HG02763 (cell line): ENCODE measurements around the gene ABCA9.
"Not testable (repeated sequence)": the region's sequence is repeated elsewhere in the genome, so short reads cannot be mapped to it uniquely, and the experiment has no call there.

ENCODE experiments used
- ATAC-seq: cut with Tn5 transposase; IDR thresholded peaks from one replicate; pipeline ENCODE4 v1.9.1; 2021; ENCODE audit warnings: mild to moderate bottlenecking, moderate library complexity; ENCODE audit not compliant: unreplicated experiment

The ABCA9 gene

DNA sequence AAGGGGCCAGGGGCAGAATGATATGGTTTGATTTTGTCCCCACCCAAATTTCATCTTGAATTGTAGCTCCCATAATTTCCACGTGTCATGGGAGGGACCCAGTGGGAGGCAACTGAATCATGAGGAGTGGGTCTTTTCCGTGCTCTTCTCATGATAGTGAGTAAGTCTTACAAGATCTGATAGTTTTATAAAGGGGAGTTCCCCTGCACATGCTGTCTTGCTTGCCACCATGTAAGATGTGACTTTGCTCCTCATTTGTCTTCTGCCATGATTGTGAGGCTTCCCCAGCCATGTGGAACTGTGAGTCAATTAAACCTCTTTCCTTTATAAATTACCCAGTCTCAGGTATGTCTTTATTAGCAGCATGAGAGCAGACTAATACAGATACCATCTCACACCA is 101.6 kb downstream of the ABCA9 start:
- not testable (repeated sequence) for ATAC-seq

DNA sequence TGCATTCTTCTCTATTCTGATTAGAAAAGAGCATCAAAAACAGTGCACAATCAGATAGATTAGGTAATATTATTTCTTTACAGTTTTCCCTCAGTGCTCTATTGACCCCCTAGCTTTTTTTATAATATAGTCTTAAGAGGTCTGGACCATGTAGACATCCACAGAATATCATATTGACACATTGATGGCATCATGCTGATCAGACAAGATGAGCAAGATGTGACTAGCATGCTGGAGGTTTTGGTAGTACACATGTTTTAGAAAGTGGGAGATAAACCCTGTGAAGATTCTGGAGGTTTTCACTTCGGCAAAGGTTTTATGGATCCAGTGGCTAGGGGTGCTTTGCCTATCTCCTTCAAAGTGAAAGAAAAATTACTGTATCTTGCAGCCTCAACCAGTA is 102.8 kb downstream of the ABCA9 start:
- ATAC-seq: no peak

DNA sequence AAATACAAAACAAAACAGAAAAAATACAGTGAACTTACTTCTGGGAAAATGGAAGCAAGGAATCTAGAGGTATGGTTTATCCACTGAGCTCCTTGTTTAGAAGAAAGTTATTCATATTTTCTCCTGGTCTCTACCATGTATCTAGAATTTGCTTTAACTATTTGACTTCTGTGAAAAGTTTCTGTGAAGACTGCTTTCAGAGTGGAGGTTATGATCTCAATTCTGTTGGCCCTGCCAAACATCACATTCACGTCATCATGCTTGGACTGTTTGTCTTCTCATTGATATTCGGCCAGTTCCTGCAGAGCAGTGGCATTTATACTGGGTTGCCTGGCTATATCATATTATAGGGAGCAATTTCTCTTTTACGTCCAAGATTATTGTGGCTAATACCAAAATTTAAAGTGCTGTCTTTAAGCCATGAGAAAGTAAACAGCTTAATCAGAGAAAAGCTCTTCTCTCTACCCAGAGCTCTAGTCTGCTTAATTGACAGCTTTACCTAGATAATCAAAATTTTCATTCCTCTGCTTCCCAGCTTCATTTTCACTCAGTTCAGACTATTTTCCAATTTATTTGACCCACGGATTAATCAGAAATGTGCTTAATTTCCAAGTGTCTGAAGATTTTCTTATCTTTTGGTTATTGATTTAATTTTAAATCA is 105.4 kb downstream of the ABCA9 start, which contains the start of gene ABCA8:
Gene ABCA8, minus strand, starts transcription at position 212 of the 661 bp plus-strand sequence. CDS start 13,358 bp downstream, outside the sequence.
- no peak for ATAC-seq

DNA sequence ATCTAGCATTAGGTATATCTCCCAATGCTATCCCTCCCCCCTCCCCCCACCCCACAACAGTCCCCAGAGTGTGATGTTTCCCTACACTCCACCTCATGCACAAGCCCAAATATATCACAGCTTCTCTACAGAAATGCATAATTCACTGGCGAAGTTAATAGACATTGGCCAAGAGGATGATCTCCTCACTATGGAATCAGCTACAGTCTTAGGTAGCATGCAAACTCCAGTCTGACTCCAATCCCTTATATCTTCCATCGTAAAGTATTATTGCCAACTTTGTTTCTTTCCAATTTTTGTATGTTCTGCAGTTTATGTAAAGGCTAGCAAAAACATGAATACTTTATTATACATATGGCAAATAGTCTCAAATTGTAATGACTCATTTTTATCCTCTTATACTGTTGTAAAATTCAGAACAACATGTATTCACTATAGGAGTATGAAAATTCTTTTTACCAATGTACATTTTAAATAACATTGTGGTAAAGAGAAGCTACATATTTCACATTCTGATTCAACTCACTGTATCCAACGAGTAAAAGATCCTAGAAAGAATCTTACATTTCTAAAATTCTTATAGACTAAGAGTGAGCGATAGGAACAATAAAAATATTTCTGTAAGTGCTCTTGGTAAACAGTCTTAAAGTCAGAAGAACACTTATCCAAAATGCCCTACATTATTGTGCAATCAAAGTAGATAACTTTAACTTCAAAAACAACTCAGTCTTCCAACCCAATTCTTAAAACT is 106.4 kb downstream of the ABCA9 start:
- no peak for ATAC-seq

DNA sequence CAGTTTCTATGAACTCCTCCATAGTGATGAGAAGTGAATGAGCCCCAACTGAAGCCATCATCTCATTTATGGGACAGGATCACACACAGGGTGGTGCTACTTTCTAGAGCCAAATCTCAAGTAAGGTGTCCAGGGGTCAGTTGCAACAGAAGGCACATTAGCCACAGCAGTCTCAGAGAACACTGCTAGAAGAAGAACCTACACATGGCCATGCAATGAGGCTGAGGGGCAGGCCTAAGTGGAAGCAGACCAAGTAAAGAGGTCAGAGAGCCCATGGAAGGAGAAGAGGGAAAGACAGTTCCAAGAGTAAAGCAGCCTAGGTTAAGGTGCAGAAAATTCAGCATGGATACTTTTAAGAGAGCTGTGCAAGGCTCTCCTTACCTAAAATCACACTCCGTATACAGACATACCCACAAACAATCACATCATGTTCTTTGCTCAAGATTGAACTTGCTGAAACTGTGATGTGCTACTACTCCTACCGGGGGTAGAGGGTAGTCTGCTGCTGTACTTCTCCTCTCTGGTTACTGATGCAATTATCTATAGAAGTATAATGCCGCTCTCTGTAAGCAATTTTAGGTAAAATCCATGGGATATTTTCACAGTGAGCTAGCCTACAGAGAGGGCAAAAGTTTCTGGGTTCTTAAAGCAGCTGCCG is 107.3 kb downstream of the ABCA9 start:
- ATAC-seq: no peak

DNA sequence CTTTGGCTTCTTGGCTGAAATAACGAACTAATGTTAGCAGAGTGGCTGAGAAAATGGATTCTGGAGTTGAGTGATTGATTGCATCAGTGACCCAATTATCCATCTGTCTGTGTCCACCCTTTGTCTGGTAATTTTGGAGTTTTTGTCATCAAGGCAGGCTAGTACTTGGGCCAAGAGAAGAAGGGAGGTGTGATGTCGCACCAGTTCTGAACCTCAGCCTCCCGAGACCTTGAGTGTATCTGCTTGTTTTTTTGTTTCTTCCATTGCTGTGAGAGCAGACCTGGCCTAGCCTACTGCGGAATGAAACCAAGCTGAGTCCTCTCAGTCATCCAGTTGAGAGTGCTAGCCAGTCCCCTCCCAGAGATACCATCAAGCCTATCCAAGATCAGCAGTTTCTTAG is 110.0 kb downstream of the ABCA9 start:
- ATAC-seq: no peak

DNA sequence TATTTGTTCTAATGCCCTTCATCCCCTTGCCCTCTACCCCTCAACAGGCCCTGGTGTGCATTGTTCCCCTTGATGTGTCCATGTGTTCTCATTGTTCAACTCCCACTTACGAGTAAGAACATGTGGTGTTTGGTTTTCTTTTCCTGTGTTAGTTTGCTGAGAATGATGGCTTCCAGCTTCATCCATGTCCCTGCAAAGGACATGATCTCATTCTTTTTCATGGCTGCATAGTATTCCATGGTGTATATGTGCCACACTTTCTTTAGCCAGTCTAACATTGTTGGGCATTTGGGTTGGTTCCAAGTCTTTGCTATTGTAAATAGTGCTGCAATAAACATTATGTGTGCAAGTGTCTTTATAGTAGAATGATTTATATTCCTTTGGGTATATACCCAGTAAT is 112.9 kb downstream of the ABCA9 start:
- ATAC-seq: not testable (repeated sequence)

DNA sequence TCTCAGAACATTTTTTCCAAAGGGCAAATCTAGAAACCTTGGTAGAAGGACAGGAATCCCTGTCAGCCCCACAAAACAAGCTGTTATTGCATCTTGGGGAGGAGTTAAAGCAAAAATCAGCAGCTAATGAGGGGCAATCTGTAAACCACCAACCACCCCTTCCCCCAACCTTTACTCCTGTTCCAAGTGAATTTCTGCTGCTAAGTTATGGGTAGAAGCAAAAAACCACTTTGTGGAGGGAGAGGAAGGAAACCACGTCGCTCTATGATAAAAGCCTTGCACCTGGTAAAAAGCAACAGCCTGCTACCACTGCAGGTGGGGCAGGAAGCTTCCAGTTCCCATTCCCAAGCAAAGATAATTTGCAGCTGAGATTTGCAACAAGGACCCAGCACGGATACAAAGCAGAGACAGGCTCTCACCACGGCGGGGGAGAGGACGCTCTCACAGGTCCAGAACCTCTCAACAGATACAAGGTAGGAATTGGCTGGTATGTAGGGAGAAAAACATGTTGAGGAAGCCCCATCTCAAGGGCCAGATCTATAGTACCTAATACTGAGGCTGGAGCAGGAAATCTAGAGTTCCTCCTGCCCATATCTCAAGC is 116.2 kb downstream of the ABCA9 start:
- ATAC-seq: no peak

DNA sequence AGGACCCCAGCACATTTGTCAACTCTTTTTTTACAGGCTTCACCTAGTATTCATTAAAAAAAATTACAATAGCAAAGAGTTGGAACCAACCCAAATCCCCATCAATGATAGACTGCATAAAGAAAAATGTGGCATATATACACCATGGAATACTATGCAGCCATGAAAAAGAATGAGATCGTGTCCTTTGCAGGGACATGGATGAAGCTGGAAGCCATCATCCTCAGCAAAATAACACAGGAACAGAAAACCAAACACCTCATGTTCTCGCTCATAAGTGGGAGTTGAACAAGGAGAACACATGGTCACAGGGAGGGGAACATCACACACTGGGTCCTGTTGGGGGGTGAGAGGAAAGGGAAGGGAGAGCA is 116.9 kb downstream of the ABCA9 start:
- not testable (repeated sequence) for ATAC-seq

DNA sequence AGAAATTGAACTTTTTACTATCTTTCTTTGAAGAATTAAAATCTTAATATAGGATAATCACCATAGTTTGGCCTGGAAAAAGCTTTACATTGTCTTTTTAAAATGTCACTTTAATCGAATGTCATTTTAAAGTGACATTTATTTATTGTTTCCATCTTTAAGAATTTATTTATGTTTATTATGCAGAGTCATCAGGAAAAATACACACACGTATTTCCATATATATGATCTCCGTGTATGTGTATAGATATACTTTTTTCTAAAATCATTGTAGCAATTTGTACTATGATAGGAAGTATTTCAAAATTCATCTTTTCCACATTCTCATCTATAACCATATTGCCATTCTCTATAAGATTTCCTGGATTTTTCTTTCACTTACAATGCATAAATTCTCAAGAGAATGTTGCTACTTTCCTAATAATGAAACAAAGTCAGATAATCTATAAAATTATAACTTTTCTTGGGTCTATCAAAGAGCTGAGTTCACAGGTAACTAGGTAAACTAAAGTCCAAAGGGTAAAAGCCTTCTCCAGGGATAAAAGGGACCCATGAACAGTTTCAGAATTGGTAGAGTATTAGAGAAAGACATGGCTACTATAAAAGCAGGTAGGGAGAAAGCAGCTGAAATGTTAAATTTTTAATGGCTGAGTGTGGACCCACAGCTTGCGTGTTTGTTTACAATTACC is 117.5 kb downstream of the ABCA9 start:
- ATAC-seq: no peak

DNA sequence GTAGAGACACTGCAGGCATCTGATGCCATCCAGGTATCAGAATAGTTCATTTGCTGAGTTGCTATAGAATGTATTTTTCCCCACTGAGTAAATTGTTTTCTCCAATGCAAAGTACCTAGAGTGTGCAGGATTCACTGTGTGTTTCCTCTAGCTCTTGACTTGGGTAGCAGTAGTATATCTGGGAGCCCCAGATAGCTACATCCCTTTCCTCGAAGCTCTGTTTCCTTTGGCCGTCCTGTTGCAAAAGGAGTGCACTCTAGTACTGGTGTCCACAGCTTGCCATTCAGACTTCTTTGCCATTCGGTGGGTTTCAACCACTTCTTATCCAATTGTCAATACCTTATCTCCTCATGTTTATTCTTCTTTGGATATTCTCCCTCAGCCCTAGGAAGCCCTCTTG is 118.3 kb downstream of the ABCA9 start:
- ATAC-seq: no peak

DNA sequence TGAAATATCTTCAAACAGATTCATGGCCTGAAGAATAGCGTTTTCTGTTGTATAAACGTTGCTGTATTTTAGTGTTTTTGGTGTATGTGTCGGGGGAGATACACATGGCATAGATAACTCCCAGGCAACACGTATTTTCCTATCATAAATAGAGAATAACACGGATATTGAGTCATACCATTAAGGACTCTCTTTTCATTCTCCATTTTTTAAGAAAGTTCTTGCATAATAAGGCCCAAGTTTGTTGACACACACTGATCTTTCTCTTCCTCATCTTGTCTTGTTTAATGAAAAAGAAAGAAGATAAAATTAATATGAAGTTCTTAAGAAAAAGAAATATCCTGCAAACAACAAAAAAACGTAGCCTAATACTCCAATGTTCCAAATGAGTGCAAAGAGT is 119.0 kb downstream of the ABCA9 start:
- ATAC-seq: no peak

DNA sequence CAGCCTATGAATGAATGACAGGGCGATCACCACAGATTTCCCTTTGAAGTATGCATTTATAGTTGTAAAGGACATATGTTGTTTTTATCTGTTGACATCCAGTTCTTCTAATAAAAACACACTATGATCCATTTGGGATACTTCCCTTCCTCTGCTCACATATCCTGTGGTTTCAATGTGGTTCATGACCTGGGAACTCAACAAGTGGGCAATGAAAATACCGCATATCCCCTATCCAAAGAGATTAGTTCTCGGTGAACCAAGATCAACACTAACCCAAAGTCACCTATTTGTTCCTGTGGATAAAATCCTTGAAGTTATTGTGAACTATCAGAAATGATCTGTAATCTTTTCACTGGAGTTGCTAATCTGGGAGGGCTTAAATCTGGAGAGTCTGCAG is 121.5 kb downstream of the ABCA9 start:
- ATAC-seq: no peak

DNA sequence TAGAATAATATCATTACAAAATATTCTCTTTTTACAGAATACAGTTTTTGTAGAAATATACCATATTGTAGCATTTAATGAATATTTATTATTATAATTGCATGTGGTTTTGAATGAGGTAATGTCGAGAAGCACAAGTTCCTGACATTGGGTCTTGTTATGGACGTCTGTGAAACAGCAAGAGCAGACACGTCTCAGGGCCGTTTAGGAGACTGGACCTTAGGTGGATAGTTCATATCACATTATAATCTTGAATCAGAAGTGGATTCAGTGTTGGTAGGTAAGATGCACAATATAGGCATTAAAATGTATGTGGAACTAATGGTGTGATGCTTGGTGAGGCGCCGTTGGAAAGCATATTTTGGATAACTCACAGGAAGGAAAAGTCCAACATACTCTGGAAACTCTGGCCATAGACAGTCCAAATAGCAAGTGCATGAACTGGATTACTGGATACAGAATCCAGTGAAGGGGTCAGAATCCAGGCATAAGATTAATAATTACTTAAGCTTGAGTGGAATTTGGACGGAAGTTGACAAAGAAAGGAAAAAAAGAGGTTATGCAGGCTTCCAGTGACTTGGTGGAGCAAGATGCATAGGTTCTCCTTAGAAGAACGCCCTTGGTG is 122.7 kb downstream of the ABCA9 start:
- ATAC-seq: no peak

DNA sequence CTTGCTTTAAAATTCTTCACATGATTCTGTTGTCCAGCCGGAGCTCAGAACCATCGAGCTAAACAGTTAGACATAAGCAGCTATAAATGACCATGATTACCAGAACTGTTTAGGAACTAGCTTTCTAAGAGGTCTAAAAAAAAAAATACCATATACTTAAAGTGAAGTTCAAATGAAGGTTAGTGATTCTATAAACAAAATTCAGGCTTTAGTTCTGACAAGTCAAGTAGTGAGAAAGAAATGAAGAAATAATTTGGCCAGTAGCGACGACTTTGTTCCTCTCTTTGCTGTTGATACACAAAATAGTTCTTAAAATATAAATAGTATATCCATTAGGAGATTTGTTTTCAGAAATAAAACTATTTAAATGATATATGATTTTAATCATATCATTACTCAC is 133.2 kb downstream of the ABCA9 start:
- no peak for ATAC-seq

DNA sequence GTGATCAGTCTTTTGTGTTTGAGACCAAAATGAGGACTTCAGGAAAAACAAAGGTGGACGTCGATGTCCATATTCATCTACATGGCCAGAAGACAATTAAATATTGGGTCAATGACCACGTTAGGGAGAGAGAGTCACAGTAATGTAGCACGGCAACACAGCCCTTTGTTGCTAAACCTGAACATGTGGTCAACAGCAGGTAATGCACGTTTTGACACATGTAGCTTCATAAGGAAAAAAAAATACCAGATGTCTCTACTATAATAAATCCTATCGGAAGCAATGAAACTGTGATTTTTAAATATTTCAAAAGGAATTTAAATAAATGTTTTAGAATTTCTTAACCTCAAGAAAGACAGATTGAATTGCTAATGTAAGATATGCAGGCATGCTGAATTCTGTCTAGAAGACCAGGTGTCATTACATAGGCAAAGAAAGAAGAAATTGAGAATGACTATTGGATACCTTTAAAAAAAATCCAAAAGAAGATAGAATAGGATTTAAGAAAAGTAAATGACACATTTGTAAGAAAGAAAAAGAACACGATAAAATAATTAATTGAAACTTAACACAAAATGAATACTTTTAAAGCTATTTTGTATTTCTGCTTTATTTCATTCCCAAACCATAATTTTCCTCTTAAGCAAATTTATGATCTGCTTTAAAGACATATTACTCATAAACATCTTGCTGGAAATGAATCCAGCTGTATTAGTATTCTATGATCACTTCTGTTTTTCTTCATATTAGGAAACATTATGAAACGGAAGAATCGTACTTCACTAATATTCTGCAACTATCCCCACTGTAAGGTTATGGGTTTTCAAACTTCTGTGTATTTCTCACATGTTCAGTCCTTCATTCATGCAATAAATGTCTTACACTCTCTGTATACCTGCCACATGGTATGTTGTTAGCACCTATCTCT is 135.7 kb downstream of the ABCA9 start:
- no peak for ATAC-seq
